ENCODE results near the gene MCF2L2. TPM values are rescaled to one million over a fixed set of nuclear protein-coding genes. Genes with fewer than 3 reads are reported as not detected.

The MCF2L2 gene
- total and polyA plus RNA-seq, 10 donors = 0.46 to 37.7 (median 17.6) TPM

GRCh38 chr3:183182073-183182472 is 246.3 kb downstream of the MCF2L2 start:
- no peak for DNase-seq
- Histone ChIP-seq H3K27me3 (replicated peaks in 1 of 7) (peaks cover 0 to 76% (median 24%) of the 10 kb centered on the region in 7 donors), H3K4me3 (no peak overlapping the region), H3K4me1 (peaks cover 12 to 42% (median 27%) of the 10 kb centered on the region in 6 donors), H3K36me3 (no peaks in the 10 kb centered on the region), H3K9me3 (no peaks in the 10 kb centered on the region), H3K27ac (no peak overlapping the region)
- intact Hi-C loops (cut with DNase I; ENCODE audit: low total_unique reads) = no loop called here
- no peak for TF ChIP-seq POLR2AphosphoS5 (IDR thresholded peaks at IDR 0.05)
- TF ChIP-seq CTCF (IDR thresholded peaks at IDR 0.05 in 8 of 11, conservative IDR thresholded peaks at IDR 0.05 in 3 of 11) = no peak
- TF ChIP-seq POLR2A (IDR thresholded peaks at IDR 0.05) = no peak
- 79 to 85% (median 83%) methylated on average over 6 to 7 of the region's 7 CpGs for WGBS, 5 donors

GRCh38 chr3:183181606-183182005 is 246.8 kb downstream of the MCF2L2 start:
- Histone ChIP-seq H3K36me3 (no peaks in the 10 kb centered on the region), H3K27me3 (replicated peaks in 1 of 7) (peaks cover 0 to 80% (median 28%) of the 10 kb centered on the region in 7 donors), H3K4me1 (peaks cover 12 to 42% (median 27%) of the 10 kb centered on the region in 6 donors), H3K27ac (no peak overlapping the region), H3K4me3 (no peak overlapping the region), H3K9me3 (no peaks in the 10 kb centered on the region)
- WGBS, 5 donors = 87 to 97% (median 91%) methylated on average over 5 of the region's 5 CpGs
- intact Hi-C loops (cut with DNase I; ENCODE audit: low total_unique reads) = no loop called here
- TF ChIP-seq POLR2AphosphoS5 (IDR thresholded peaks at IDR 0.05) = no peak
- TF ChIP-seq POLR2A (IDR thresholded peaks at IDR 0.05) = no peak
- TF ChIP-seq CTCF (IDR thresholded peaks at IDR 0.05 in 8 of 11, conservative IDR thresholded peaks at IDR 0.05 in 3 of 11) = no peak
- no peak for DNase-seq

GRCh38 chr3:183180784-183181295 is 247.6 kb downstream of the MCF2L2 start:
- intact Hi-C loops (cut with DNase I; ENCODE audit: low total_unique reads) = no loop called here

More at GRCh38 chr3:183180784-183181295, 247.6 kb downstream of the MCF2L2 start:
- no peak for DNase-seq
- no peak for TF ChIP-seq CTCF (IDR thresholded peaks at IDR 0.05 in 8 of 11, conservative IDR thresholded peaks at IDR 0.05 in 3 of 11)
- no peak for TF ChIP-seq POLR2AphosphoS5 (IDR thresholded peaks at IDR 0.05)
- TF ChIP-seq POLR2A (IDR thresholded peaks at IDR 0.05) = no peak
- peaks cover 12 to 37% (median 26%) of the 10 kb centered on the region in 6 donors for H3K4me1 ChIP-seq
- no peaks in the 10 kb centered on the region for H3K36me3 ChIP-seq
- 82 to 95% (median 90%) methylated on average over 10 to 11 of the region's 11 CpGs for WGBS, 5 donors
- H3K27me3 ChIP-seq (replicated peaks in 1 of 7) = peaks cover 0 to 87% (median 36%) of the 10 kb centered on the region in 7 donors
- H3K9me3 ChIP-seq = no peaks in the 10 kb centered on the region
- no peak overlapping the region for H3K4me3 ChIP-seq
- H3K27ac ChIP-seq = no peak overlapping the region

Data from spleen (tissue), 11 donors.